HG03039 (cell line): ENCODE data around the gene RPS19.
A peak's percentile ranks its signal among the peaks of the same experiment; 100 is the strongest.

Experiments used
- ATAC-seq: cut with Tn5 transposase; IDR thresholded peaks from one replicate; pipeline ENCODE4 v1.9.1; 2021; ENCODE audit warnings: mild to moderate bottlenecking, moderate library complexity; ENCODE audit not compliant: unreplicated experiment

Gene RPS19

DNA sequence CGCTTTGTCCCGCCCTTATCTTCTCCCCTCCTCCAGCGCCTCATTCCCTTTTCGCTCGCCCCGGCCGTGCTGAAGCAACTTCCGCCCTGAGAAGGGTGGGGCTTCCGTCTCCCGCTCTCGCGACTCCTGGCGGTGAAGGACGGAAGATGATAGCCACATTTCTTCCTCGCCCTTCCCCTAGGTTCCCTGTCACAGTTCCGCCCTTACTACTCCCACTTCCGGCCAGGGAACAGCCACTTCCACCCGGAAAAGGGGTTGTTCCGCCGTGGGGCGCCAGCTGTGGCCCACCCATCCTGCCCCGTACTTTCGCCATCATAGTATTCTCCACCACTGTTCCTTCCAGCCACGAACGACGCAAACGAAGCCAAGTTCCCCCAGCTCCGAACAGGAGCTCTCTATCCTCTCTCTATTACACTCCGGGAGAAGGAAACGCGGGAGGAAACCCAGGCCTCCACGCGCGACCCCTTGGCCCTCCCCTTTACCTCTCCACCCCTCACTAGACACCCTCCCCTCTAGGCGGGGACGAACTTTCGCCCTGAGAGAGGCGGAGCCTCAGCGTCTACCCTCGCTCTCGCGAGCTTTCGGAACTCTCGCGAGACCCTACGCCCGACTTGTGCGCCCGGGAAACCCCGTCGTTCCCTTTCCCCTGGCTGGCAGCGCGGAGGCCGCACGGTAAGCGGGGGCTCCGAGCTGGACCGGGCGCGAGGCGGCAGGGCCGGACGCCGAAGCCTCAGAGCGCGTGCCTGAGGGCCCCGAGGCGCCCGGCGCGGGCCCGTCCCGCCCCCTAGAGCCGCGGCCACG lies at the start of gene RPS19:
Gene RPS19, plus strand, starts transcription at position 638 of the 801 bp plus-strand sequence. CDS start 520 bp downstream, outside the sequence.
- peak; percentile 81 for ATAC-seq

DNA sequence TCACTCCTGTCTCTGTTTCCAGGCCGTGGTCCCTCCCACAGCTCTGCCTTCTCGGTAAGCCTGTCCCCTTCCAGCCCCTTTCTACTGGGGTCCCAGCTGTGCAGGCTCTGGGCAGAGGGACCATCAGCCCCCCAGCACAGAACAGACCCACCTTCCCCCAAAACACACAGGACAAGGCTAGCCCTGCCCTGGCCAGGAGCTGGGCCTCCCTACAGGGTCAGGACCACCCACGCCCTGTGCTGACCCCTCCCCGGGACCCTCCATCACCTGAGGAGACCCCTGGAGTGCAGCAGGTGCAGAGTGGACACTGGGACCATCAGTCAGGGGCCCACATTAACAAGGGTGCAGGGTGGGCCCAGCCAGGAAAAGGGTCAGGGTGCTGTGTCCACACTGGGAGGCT lies 49.8 kb upstream of the RPS19 start:
- no peak for ATAC-seq

- ATAC-seq = no peak
Observed at GRCh38 chr19:41811036-41811435, 49.0 kb upstream of the RPS19 start.

DNA sequence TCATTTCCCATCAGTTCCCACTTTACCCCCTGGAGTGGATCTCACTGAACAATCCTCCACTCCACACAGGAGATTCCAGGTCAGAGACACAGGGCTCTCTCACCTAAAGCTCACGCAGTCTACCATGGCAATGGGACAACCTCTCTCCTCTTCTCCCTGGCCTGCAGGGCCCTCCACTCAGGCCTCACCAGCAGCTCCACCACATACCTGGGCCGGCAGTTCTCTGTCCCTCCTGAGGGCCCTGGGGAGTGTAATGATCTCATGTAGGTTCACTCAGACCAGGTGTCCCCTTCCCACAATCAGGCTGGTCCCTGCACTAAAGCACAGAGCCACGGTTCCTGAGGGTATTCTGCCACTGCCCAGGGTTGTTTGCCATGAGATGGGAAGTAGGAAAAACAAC lies 48.1 kb upstream of the RPS19 start:
- no peak for ATAC-seq

DNA sequence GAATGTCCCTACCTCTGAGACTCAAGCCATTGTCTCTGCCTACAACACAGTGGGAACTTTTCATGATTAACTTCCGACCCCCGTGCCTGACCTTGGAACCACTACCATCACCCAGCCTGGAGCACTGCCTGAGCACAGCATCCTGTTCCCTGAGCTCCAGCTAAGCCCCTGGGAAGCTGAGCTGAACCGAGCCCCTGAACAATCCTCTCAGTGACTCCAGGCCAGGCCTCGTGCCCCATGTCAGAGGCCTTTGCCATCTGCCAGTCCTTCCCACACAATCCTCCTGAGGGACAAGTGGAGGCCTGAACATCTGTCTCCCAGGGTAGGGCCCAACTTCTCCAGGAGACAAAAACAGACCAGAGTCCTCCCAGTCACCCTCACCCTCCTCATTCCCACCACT lies 46.1 kb upstream of the RPS19 start:
- no peak for ATAC-seq

- no peak for ATAC-seq
Observed at GRCh38 chr19:41815301-41815700, 44.8 kb upstream of the RPS19 start.

DNA sequence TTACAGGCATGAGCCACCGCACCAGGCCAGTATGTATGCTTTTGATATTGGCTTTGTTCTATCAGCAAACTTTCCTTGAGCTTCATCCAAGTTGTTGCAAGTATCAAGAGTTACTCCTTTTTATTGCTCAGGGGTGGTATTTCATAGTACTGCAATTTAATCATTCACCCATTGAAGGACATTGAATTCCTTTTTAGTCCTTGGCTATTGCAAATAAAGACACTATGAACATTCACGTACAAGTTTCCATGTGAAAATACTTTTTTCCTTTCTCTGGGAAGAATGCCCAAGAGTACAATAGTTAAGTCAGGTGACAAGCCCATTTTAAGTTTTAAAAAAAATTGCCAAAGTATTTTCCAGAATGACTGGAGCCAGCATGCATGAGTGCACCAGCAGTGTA lies 43.3 kb upstream of the RPS19 start:
- ATAC-seq = no peak

DNA sequence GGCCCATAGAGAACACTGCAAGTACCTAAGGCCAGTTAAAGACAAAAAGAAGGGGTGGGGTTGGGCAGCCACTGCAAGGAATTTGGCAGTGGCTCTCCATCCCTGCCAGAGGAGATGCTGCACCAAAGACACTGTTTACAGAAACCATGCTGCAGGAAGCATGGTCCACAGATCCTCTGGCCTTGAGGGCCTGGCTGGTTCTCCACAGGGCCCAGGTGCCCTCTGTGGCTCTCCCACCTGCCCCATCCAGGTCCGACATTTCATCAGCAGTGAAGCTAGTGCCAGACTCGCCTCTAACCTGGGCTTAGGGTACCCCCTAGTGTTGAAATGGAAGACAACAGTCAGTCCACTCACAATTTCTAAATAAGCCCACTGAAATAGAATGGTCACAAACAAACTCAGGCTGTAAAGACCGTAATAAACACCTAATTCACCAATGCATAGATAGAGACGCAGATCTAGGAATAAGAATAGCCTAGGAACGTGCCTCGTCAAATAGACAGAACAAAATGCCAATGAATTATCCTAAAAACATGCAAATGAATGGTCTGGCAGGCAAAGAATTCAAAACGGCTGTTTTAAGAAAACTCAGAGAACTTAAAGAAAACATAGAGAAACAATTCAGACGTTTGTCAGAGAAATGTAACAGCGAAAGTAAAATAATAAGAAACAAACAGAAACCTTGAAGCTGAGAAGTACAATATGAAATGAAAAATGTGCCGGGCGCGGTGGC lies 38.9 kb upstream of the RPS19 start:
- no peak for ATAC-seq

DNA sequence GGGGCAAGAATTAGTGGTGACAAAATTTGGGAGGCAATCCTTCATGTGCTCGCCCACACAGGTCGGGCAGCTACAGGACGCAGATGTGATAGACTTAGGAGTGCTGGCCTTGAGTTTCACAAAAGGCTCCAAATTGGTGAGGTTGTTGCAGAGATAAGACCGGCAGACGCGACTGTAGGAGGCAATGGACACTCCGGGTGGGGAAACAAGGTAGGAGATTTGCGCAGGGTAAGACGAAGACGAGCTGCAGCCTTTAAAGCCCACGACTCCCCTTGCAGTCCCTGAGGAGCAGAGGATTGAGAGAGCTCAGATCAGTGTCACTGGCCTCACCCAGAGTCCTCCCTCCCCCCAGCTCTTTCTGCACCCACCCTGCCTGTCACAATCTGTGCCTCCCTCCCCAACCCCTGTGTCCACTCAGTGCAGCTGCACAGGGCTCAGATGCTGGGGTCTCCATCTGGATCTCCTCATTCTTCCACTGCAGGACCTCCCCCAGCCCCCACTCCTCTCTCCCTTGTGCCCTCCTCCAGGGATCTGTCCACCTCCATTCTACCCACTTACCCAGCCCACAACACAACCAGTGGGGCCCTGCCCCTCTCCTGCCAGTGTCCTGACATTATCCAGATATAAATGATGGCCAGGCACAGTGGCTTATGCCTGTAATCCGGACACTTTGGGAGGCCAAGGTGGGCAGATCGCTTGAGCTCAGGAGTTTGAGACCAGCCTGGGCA lies 21.9 kb upstream of the RPS19 start:
- no peak for ATAC-seq

- ATAC-seq = no peak
Observed at GRCh38 chr19:41839211-41839610, 20.8 kb upstream of the RPS19 start.

GRCh38 chr19:41843371-41843770 lies 16.7 kb upstream of the RPS19 start:
- ATAC-seq = no peak

GRCh38 chr19:41844601-41845000 lies 15.5 kb upstream of the RPS19 start, which contains the start of gene LYPD4:
LYPD4 (minus strand) TSS chr19:41844683; CDS start chr19:41839285, 5,398 bp downstream.
- ATAC-seq = no peak

DNA sequence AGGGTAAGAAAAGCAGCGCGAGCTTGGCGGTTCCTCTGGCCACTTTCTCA lies 15.2 kb upstream of the RPS19 start, which contains the start of gene DMRTC2:
Gene DMRTC2, plus strand, starts transcription at position 42 of the 50 bp plus-strand sequence. CDS start 2,387 bp downstream, outside the sequence.
- ATAC-seq = no peak

DNA sequence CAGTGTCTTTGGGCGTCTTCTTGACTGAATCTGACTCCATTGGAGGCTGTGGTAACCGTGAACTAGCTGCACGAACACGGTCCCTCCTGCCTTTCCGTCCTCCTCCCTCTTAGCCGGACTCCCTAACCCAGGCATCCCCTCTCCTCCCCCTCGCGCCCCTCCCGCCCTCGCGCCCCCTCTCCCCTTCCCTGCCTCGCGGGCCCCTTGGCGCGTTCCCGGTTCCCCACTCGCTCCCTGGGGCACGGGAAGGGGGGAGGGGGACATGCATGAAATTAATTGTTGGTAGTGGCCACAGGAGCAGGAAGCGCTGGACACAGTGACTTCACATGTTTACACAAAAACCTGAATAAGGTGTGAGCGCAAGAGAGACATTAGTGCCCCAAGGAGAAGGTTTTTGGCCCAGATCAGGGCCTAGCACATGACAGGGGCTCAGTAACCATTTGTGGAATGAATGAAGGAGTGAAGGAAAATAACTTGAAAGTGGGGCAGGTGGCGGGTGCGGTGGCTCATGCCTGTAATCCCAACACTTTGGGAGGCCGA lies 14.9 kb upstream of the RPS19 start:
- no peak for ATAC-seq

DNA sequence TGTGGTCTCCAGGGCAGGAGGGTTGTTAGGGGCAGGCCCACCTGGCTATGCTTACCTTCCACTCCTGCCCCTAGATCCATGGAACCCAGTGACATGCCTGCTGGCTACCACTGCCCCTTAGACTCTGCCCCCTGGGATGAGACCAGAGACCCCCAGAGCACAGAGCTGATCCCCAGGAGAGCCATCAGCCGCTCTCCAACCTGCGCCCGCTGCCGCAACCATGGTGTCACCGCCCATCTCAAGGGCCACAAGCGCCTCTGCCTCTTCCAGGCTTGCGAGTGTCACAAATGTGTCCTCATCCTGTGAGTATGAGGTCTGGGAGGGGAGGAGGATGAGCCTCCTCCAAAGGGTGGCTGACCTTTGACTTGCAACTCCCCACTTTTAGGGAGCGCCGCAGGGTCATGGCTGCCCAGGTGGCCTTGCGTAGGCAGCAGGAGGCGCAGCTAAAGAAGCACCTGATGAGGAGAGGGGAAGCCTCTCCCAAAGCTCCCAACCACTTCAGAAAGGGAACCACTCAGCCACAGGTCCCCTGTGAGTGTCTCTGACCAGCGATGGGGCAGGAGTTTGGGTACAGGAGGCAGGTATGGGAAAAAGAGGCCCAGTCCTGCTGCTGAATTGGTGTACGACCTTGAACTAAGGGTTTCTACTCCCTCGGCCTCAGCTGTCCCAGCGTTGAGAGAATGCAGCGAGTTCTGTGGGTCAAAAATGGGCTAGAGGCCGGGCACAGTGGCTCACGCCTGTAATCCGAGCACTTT lies 12.5 kb upstream of the RPS19 start:
- ATAC-seq = no peak

GRCh38 chr19:41848666-41849065 lies 11.4 kb upstream of the RPS19 start:
- no peak for ATAC-seq

- no peak for ATAC-seq
Observed at GRCh38 chr19:41849067-41849466, 11.0 kb upstream of the RPS19 start.

GRCh38 chr19:41850381-41850780 lies 9.7 kb upstream of the RPS19 start:
- ATAC-seq = no peak

GRCh38 chr19:41851456-41851855 lies 8.6 kb upstream of the RPS19 start:
- ATAC-seq = no peak

DNA sequence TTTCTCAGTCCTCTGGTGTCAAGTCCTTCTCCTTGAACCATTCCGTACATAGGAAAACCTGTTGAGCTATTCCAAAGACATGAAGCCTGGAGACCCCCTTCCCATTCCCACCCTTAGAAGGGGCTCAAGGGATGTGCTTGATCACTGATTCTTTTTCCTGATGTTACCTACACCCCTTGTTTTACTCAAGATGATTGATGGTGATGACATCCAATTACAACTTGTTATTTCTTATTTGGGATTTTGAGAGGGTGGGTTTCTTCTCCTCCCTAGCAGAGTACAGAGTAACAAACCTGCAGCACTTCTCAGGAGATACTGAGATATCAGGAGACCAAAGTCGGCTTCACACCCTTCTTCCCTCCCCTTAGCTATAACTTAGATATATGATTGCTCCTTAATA lies 6.7 kb upstream of the RPS19 start:
- no peak for ATAC-seq

- no peak for ATAC-seq
Observed at GRCh38 chr19:41853768-41854167, 6.3 kb upstream of the RPS19 start.
